ENCODE data around the gene CD47. TPM values are rescaled to one million over a fixed set of nuclear protein-coding genes. Genes with fewer than 3 reads are reported as not detected.

The CD47 gene
- total RNA-seq, 2 donors from 2014 or later = 6.4 to 12.0 TPM

GRCh38 chr3:108064293-108064887, 26.4 kb downstream of the CD47 start:
- no peaks in the 10 kb centered on the region for H3K9me3 Mint-ChIP-seq
- no peaks in the 10 kb centered on the region for H3K36me3 ChIP-seq (ENCODE audit: control insufficient read depth, insufficient read depth, low read length)
- no peak overlapping the region for H3K4me3 Mint-ChIP-seq
- no peaks in the 10 kb centered on the region for H3K4me1 ChIP-seq (ENCODE audit: control insufficient read depth, insufficient read depth, low read length)
- no peaks in the 10 kb centered on the region for H3K36me3 Mint-ChIP-seq (ENCODE audit: low read depth)
- H3K4me1 Mint-ChIP-seq = peaks cover 2% of the 10 kb centered on the region
- 96% methylated on average over 1 of the region's 1 CpG; no CpG with 5 or more reads in 1 of the 2 experiments for WGBS, 2 experiments (ENCODE audit: insufficient coverage in 1 of 2, insufficient read length in 1 of 2)
- H3K27me3 Mint-ChIP-seq (ENCODE audit: insufficient read depth) = no peaks in the 10 kb centered on the region
- no peaks in the 10 kb centered on the region for H3K9me3 ChIP-seq (ENCODE audit: control insufficient read depth, low read length)
- H3K27ac ChIP-seq (ENCODE audit: low read depth, low read length) = no peak overlapping the region
- H3K9ac ChIP-seq (ENCODE audit: extremely low read depth, low read length, poor library complexity, severe bottlenecking) = no peak overlapping the region
- no peak for DNase-seq
- no peaks in the 10 kb centered on the region for H3K27me3 ChIP-seq (ENCODE audit: control insufficient read depth, insufficient read depth, low read length, poor library complexity, severe bottlenecking)
- TF ChIP-seq CTCF (conservative IDR thresholded peaks at IDR 0.05) = no peak
- no peak overlapping the region for H3K27ac Mint-ChIP-seq
- no peak overlapping the region for H3K4me3 ChIP-seq (ENCODE audit: low read length)

GRCh38 chr3:108062051-108062450, 28.8 kb downstream of the CD47 start:
- H3K27me3 Mint-ChIP-seq (ENCODE audit: insufficient read depth) = no peaks in the 10 kb centered on the region
- H3K4me1 Mint-ChIP-seq = no peaks in the 10 kb centered on the region
- no peak overlapping the region for H3K27ac Mint-ChIP-seq
- Histone ChIP-seq H3K4me1 (ENCODE audit: control insufficient read depth, insufficient read depth, low read length) (no peaks in the 10 kb centered on the region), H3K9me3 (ENCODE audit: control insufficient read depth, low read length) (no peaks in the 10 kb centered on the region), H3K4me3 (ENCODE audit: low read length) (no peak overlapping the region), H3K9ac (ENCODE audit: extremely low read depth, low read length, poor library complexity, severe bottlenecking) (no peak overlapping the region), H3K27me3 (ENCODE audit: control insufficient read depth, insufficient read depth, low read length, poor library complexity, severe bottlenecking) (no peaks in the 10 kb centered on the region), H3K27ac (ENCODE audit: low read depth, low read length) (no peak overlapping the region), H3K36me3 (ENCODE audit: control insufficient read depth, insufficient read depth, low read length) (no peaks in the 10 kb centered on the region)
- TF ChIP-seq CTCF (conservative IDR thresholded peaks at IDR 0.05) = no peak
- no peak for DNase-seq
- no peaks in the 10 kb centered on the region for H3K36me3 Mint-ChIP-seq (ENCODE audit: low read depth)
- H3K9me3 Mint-ChIP-seq = no peaks in the 10 kb centered on the region
- H3K4me3 Mint-ChIP-seq = no peak overlapping the region
- WGBS, 2 experiments (ENCODE audit: insufficient coverage in 1 of 2, insufficient read length in 1 of 2) = 92% methylated on average over 1 of the region's 1 CpG; no CpG with 5 or more reads in 1 of the 2 experiments

GRCh38 chr3:108060331-108060730, 30.5 kb downstream of the CD47 start:
- no peaks in the 10 kb centered on the region for H3K27me3 ChIP-seq (ENCODE audit: control insufficient read depth, insufficient read depth, low read length, poor library complexity, severe bottlenecking)
- no peaks in the 10 kb centered on the region for H3K9me3 ChIP-seq (ENCODE audit: control insufficient read depth, low read length)
- H3K4me3 ChIP-seq (ENCODE audit: low read length) = no peak overlapping the region
- no peak overlapping the region for H3K9ac ChIP-seq (ENCODE audit: extremely low read depth, low read length, poor library complexity, severe bottlenecking)
- no peak for TF ChIP-seq CTCF (conservative IDR thresholded peaks at IDR 0.05)
- 82 to 90% methylated on average over 3 of the region's 3 CpGs for WGBS, 2 experiments (ENCODE audit: insufficient coverage in 1 of 2, insufficient read length in 1 of 2)
- Mint-ChIP-seq H3K36me3 (ENCODE audit: low read depth) (no peaks in the 10 kb centered on the region), H3K27ac (no peak overlapping the region), H3K27me3 (ENCODE audit: insufficient read depth) (no peaks in the 10 kb centered on the region), H3K4me1 (no peaks in the 10 kb centered on the region), H3K9me3 (no peaks in the 10 kb centered on the region), H3K4me3 (no peak overlapping the region)
- no peaks in the 10 kb centered on the region for H3K4me1 ChIP-seq (ENCODE audit: control insufficient read depth, insufficient read depth, low read length)
- H3K36me3 ChIP-seq (ENCODE audit: control insufficient read depth, insufficient read depth, low read length) = no peaks in the 10 kb centered on the region
- DNase-seq = no peak
- no peak overlapping the region for H3K27ac ChIP-seq (ENCODE audit: low read depth, low read length)

Measured in endodermal cell (in vitro differentiated cells).